GM18526 (cell line): ENCODE measurements around the gene SPATA22.

Source experiments
- POLR2A ChIP-seq: IDR thresholded peaks from 3 replicates; pipeline ENCODE4 v1.6.1; 2011; ENCODE audit not compliant: insufficient read length; ENCODE audit errors: extremely low read depth

SPATA22 gene, protein sequence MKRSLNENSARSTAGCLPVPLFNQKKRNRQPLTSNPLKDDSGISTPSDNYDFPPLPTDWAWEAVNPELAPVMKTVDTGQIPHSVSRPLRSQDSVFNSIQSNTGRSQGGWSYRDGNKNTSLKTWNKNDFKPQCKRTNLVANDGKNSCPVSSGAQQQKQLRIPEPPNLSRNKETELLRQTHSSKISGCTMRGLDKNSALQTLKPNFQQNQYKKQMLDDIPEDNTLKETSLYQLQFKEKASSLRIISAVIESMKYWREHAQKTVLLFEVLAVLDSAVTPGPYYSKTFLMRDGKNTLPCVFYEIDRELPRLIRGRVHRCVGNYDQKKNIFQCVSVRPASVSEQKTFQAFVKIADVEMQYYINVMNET

DNA sequence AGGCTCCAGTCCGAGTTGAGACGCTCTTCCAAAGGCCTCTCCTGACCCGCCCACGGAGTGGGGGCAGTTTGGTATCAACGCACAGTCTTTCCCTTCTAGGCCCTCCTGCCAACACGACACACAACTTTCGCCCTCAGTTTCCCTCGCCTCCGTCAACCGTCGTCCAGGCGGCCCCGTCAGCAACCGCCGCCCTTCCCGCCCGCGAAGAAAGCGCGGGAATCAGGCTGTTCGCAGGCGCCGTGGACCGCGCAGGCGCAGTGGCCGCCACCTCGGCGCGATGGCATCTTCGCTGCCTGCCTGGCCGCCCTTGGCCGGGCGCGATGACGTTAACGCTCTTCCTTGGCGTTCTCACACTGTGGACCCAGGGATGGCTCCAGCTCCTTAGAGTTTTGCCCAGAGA, at the start of gene SPATA22:
Gene SPATA22, minus strand, starts transcription at position 221 of the 400 bp plus-strand sequence. CDS start 2,494 bp downstream, outside the sequence.
- no peak for TF ChIP-seq POLR2A

DNA sequence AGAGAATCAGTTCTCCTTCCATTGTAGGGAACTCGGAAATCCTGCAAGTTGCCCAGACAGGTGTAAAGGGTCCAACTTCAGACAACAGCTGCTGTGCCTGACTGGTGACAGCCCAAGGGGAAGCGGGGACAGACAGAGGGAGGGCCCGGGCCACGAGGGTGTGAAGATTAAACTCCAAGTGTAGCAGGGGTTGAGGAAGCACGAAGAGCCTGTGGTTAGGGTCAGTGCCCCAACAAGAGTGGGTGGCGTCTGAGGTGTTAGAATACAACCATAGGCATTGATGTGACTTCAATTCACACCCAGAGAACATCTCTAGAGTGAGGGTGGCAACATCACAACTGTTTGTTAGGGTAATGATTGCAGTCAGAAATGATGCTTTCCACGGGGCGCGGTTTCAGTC, 43.3 kb upstream of the SPATA22 start:
- no peak for TF ChIP-seq POLR2A

DNA sequence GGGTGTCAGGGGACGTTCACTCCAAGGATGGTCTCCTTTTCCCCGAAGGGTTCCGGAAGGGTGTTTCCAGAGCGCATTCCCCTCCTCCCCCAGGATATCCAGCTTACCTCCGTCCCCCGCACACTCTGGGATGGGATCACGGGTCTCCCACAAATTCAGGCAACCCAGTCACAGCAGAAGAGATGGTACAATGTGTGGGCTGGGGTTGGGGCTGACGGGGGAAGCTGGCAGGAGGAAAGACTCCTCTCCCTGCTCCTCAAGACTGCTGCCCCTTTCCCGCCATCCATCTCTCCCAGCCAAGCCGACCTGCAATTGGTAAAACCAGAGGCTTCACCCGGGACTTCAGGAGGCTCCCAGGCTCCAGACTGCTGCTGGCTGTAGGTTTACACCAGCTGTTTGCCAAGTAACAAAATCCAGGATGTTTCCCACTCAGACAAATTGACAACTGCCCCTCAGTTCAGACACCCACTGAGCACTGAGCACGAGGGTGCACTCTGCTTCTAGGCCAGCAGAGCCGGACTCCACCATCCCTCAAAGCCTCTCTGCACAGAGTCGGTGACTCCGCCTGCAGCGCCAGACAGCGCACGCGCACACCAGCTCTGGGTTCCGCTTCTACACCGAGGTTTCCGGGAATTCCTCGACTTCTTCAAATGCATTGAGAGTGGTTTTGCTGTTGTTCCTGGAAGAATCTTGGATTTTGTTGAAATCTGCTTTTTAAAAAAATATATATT, 41.9 kb upstream of the SPATA22 start:
- TF ChIP-seq POLR2A: no peak

DNA sequence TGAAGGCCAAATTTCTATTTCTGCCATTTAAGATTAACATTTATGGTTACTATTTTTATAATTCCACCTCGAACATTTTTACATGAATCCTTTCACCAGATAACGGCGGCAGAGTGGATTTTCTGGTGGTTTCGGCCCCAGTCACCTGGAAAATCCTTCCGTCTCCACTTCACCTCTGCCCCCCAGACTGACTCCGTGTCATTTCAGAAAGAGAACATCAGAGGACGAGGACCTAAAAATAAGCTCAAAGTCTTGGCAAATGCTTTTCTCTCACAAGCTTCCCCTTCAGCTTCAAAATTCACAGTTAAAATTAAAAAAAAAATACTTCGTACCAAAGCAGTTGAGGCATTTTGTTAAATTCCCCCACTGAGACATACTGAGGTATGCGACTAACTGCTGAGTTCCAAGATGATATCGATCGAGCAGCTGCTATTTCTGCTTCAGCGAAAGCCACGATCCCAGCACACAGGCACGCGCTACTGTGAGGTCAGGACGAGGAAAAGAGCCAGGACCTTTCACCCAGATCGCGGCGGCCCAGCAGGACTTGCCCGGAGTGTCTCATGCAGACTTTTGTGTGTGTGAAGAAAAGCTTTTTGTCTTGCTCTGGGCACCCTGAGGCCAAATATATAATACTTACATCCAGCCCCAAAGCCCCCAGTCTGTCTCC, 41.0 kb upstream of the SPATA22 start:
- TF ChIP-seq POLR2A: no peak

DNA sequence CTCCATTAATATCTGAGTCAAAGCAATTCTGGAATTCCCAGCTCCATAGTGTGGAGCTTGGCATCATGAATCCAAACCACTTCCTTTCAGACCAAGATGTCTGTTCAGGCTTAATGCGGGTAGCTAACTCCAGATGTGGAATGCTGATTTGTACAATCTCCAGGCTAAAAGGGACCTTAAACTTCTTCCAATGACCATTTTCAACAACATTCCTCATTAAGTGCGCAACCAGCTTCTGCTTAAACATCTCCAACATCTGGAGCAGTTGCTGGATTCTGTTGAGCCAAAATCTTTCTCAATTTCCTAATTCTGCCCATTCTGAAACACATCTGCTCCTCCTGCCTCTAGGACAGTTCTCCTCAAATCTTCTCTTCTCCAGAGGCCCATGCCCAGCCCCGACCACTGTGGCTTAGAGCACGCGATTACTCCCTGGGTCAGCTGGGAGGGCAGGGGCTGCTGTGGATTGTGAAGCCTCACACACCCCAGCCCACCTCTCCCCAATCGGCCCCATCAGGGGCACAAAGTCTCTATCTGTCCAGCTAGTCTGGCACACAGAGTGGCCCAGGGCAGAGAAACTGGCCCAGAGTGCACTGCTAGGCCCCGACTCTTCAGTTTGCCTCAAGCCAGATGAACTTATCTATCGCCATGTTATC, 40.4 kb upstream of the SPATA22 start:
- no peak for TF ChIP-seq POLR2A

DNA sequence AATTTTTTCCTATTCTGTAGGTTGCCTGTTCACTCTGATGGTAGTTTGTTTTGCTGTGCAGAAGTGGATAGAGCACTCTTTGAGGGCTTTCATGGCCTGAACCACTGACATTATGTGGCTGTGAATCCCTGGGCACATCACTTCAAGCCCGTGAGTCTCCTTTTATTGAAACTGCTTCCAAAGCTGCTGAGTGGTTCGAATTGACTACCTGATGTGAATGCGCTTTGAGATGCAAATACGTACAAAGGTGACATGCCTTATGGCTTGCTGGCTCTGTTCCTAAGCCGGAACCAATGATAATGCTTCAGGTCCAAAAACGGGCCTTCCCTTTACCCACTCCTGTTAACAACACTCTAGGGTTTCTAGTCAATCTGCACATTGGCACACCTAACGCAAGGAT, 38.5 kb upstream of the SPATA22 start:
- no peak for TF ChIP-seq POLR2A

DNA sequence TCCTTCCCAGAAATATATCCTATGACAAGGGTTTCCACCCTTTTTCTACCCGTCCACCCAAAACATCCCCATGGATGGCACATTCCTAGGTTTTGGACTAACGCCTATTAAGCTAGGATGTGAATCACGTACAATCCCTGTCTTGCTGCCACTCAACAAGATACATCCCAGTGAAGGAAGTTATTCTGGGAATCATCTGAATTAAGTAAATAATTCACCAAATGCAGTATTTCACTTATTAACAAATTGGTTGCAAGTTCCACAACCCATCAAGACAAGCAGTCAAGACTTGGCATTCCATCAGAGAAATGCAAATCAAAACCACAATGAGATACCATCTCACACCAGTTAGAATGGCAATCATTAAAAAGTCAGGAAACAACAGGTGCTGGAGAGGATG, 36.2 kb upstream of the SPATA22 start:
- TF ChIP-seq POLR2A: no peak

DNA sequence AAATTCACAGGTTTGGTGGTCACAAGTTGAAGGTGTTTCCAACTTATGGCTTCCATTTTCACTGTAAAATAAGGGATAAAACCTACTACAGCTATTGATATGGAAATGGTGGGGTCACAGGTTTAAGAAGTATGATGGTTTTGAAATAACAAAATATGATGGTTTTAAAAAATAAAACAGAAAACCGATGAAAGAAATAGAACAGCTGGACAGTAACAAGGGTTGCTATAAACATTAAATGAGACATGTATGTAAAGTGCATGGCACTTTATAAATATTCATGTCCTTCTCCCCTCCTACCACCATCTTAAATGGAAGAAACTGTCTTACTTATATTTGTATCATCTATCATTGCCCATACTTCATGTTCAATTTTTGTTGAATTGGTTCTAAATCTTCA, 35.5 kb upstream of the SPATA22 start:
- no peak for TF ChIP-seq POLR2A

DNA sequence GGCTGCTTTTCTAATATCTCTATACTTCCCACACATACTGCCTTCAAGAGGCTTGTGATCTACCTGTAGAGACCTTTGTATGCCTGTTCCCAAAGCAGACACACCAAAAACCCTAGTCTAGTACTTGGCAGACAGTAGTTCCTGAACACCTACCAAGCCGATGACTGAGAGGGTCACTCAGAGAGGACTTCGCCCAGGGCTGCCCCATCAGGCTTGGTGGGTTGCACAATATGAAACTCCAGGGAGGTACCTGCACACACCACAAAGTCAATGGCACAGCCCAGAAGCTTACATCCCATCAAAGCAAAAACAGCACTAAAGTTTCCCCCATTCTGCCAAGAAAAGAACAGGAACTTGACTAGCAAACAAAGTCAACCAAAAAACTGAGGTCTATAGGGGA, 34.4 kb upstream of the SPATA22 start:
- no peak for TF ChIP-seq POLR2A

DNA sequence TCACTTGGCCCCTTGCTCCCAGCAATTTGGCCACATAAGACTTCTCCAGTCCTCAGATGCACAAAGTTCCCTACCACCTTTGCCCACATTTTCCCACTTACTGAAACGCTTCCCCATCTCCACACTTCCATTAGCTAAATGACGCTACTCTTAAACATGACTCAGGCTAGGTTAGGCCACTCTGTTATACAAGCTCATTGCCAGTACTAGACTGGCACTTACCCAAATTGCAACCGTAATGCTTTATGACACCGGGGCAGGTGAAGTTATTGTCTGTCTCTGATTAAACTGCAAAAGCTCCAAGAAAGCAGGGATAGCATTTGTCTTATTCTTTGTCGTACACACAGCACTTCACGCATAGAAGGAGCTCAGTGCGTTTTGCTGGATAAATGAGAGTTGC, 33.4 kb upstream of the SPATA22 start:
- no peak for TF ChIP-seq POLR2A

DNA sequence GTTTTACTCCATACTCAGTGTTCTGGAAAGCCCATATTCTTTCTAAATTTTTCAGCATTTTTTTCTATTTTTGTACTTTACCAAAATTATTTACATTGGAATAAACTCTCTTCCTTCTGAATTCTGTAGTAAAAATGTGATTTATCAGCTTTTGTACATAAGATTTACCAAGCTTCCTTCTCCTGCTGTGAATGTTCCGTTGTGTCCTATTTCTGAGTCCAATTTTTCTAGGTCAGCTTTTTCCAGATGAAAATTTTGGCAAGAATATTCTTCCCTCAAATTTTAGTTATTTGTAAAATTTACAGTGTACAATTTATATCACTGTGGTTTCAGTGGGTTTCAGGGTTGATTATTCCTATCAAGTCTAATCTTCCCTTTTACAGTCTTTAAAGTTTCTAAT, 31.7 kb upstream of the SPATA22 start:
- TF ChIP-seq POLR2A: no peak

DNA sequence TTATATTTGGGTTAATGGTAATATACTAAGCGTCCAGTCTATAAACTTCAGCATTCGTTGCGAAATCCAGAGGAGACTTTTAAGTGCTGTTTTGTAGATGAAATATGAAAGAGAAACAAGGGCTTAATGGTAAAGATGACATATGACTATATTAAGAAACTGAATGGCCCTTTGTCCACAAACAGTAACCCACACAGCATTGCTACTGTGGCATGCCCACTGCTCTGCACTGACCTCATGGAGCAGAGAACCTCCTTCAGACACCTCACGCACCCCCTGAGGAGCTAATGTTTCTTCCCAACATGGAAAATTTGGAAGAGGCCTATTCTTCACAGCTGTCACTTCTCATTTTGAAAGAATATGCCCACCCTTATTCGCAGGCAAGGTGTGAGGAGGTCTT, 30.8 kb upstream of the SPATA22 start:
- no peak for TF ChIP-seq POLR2A

DNA sequence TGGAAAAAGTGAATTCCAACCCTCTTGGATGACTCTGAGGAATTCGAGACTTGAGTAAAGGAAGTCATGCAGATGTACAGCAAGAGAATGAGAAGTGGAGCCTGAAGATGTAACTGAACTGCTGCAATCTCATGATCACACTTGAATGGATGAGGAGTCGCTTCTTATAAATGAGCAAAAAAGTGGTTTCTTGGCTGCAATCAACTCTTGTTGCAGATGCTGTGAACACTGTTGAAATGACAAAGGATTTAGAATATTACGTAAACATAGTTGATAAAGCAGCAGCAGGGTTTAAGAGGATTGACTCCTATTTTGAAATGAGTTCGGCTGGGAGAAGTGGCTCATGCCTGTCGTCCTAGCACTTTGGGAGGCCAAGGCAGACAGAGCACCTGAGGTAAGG, 29.7 kb upstream of the SPATA22 start:
- no peak for TF ChIP-seq POLR2A

DNA sequence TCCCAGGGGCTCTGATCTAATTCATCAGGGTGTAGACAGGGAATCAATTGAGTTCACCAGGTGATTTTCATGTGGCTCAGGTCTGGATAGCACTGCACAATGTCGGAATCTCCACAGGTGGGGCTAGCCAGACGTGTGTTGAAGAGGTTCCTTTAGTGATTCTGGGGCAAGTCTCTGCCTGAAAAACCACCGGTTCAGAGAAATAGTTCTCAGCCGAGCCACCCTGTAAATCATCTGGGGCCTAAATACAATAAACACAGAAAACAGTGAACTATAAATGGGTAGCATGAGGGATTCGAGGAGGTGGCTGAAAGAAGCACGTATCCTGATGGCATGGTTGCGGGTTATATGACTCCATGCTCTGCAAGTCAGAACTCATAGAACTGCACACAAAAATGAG, 25.5 kb upstream of the SPATA22 start:
- no peak for TF ChIP-seq POLR2A

DNA sequence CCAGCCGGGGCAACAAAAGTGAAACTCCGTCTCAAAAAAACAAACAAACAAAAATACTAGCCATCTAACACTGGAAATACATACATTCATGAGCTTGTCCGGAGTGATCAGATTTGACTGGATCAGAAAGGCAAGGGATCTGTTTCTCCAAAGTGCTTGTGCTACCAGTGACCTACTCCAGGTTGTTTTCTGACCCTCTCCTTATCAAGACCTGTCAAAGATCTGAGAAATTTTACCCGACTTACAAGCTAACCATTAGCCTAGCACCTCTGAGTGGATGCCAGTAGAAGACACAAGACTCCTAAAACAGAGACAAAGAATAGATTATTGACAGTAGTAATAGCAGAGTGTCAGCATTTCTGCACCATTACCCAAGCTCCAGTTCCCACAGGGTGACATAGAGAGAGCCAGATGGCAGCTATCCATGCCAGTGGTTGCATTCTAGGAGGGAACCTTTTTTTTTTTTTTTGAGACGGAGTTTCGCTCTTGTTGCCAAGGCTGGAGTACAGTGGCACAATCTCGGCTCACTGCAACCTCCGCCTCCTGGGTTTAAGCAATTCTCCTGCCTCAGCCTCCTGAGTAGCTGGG, 14.0 kb upstream of the SPATA22 start:
- TF ChIP-seq POLR2A: no peak
